Prostate gland (tissue), 2 donors: Measurements from ENCODE around the gene UQCRC2. TPM values are rescaled to one million over a fixed set of nuclear protein-coding genes. Genes with fewer than 3 reads are reported as not detected.
"Not testable (repeated sequence)": the region's sequence is repeated elsewhere in the genome, so short reads cannot be mapped to it uniquely, and the experiment has no call there.

Experiments used
- DNase-seq: peaks from one replicate; pipeline ENCODE4 v3.0.0-alpha.2; 2019; ENCODE audit warnings: low spot score
- H3K27ac ChIP-seq, 2 donors: fragments of 200-600 bp; sonication (generic); 2 replicates each; pipeline ENCODE4 v1.5.1; 2017 to 2019
- H3K27me3 ChIP-seq: fragments of 200-600 bp; sonication (generic); replicated peaks from 2 replicates; pipeline ENCODE4 v1.5.1; 2019; ENCODE audit not compliant: insufficient read depth
- H3K36me3 ChIP-seq, 2 donors: fragments of 200-600 bp; sonication (generic); 1 replicate in 1 of 2; 2 replicates in 1 of 2; pipeline versions ENCODE4 v1.5.1 to v1.8.1; 2017 to 2019
- H3K4me1 ChIP-seq: fragments of 200-600 bp; sonication (generic); replicated peaks from 2 replicates; pipeline ENCODE4 v1.5.1; 2019
- H3K4me3 ChIP-seq, 2 donors: fragments of 200-600 bp; sonication (generic); 2 replicates each; pipeline ENCODE4 v1.5.1; 2017 to 2019
- H3K9me3 ChIP-seq: fragments of 200-600 bp; sonication (generic); 2 replicates; pipeline ENCODE4 v1.5.1; 2017
- POLR2A ChIP-seq: fragments of 450-650 bp; IDR thresholded peaks from one replicate; pipeline ENCODE4 v1.6.1; 2016; ENCODE audit warnings: antibody characterized with exemption, mild to moderate bottlenecking
- POLR2AphosphoS5 ChIP-seq: sonication (generic); formaldehyde crosslinking; IDR thresholded peaks from one replicate; pipeline ENCODE4 v1.6.1; 2017; ENCODE audit warnings: antibody characterized with exemption
- WGBS: methylation state at CpG from one replicate; pipeline ENCODE4 v1.1.5; 2018; 5-methylcytosine and 5-hydroxymethylcytosine counted together
- intact Hi-C: fragments of 100-400 bp; cut with DNase I; formaldehyde crosslinking; loops from one replicate; pipeline ENCODE4 v1.14.2; 2022
- total RNA-seq, 2 donors: library from RNA; depleted of rRNA; stranded (reverse); fragments of >200 nt; gene quantifications; one replicate each; pipeline ENCODE4 v1.1.0, GENCODE V29; 2016
- TF ChIP-seq, protein P1 (sequence below), 4 experiments: fragments of 200-600 bp in 2 of 4; fragments of 450-650 bp in 2 of 4; sonication (generic) in 2 of 4; IDR thresholded peaks; 1 replicate in 3 of 4; 2 replicates in 1 of 4; pipeline ENCODE4 v1.5.1; 2016 to 2019; ENCODE audit warnings: antibody characterized with exemption in 4 of 4, mild to moderate bottlenecking in 2 of 4, moderate library complexity in 2 of 4

The UQCRC2 gene
- total RNA-seq, 2 donors from 2014 or later: 123 to 138 TPM

GRCh38 chr16:21996923-21997696, 43.9 kb downstream of the UQCRC2 start:
- Histone ChIP-seq H3K4me1 (no peaks in the 10 kb centered on the region), H3K9me3 (no peaks in the 10 kb centered on the region), H3K27me3 (no peaks in the 10 kb centered on the region), H3K4me3 (no peak overlapping the region), H3K27ac (no peak overlapping the region), H3K36me3 (no peaks in the 10 kb centered on the region)
- no peak for DNase-seq
- 85% methylated on average over 9 of the region's 9 CpGs for WGBS
- intact Hi-C loops: loop anchor here (5.0 kb wide), 1 partner anchor 100 kb away; no protein-coding TSS in a partner anchor
- TF ChIP-seq POLR2AphosphoS5: no peak
- no peak for TF ChIP-seq POLR2A
- TF ChIP-seq, protein P1, sequence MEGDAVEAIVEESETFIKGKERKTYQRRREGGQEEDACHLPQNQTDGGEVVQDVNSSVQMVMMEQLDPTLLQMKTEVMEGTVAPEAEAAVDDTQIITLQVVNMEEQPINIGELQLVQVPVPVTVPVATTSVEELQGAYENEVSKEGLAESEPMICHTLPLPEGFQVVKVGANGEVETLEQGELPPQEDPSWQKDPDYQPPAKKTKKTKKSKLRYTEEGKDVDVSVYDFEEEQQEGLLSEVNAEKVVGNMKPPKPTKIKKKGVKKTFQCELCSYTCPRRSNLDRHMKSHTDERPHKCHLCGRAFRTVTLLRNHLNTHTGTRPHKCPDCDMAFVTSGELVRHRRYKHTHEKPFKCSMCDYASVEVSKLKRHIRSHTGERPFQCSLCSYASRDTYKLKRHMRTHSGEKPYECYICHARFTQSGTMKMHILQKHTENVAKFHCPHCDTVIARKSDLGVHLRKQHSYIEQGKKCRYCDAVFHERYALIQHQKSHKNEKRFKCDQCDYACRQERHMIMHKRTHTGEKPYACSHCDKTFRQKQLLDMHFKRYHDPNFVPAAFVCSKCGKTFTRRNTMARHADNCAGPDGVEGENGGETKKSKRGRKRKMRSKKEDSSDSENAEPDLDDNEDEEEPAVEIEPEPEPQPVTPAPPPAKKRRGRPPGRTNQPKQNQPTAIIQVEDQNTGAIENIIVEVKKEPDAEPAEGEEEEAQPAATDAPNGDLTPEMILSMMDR (IDR thresholded peaks at IDR 0.05): no peak

DNA sequence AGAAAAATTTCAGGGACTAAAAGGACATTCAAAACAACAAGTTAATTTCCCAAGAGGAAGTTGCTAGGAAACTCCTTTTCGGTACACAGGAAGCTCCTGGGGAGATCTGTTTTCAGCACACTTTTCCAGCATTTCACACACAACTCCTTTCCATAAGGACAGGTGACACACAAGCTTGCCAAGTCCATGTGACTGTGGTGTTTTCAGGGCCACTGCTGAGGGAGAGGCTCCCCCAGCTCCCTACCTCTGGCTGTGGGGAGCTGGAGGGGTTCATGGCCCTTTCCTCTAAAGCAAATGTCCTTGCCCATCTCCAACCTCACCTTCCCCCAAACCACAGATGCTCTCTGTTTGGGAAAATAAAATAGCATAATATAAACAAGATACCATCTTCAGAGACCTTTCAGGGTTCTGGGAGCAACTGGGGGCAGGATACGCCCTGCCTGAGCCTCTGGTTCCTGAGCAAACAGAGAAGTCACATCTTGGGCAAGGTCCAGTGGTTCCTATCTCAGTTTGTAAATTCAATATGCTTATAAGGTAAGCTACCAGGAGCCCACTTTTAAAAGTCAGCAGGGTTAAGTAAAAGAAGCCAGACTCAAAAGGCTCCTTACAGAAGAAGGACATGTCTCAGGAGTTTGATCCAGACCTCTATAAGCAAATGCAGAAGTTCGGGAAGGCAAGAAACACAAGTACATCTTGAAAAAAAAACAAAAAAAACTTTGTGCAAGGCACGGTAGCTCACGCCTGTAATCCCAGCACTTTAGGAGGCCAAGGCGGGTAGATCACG, 44.7 kb downstream of the UQCRC2 start:
- Histone ChIP-seq H3K4me1 (no peaks in the 10 kb centered on the region), H3K36me3 (no peaks in the 10 kb centered on the region), H3K9me3 (no peaks in the 10 kb centered on the region), H3K4me3 (no peak overlapping the region), H3K27me3 (no peaks in the 10 kb centered on the region), H3K27ac (no peak overlapping the region)
- DNase-seq: no peak
- intact Hi-C loops: loop anchor here (5.0 kb wide), 1 partner anchor 99 kb away; no protein-coding TSS in a partner anchor
- WGBS: 88% methylated on average over 7 of the region's 7 CpGs
- TF ChIP-seq, protein P1 (IDR thresholded peaks at IDR 0.05): no peak
- TF ChIP-seq POLR2AphosphoS5: no peak
- TF ChIP-seq POLR2A: no peak

- H3K36me3 ChIP-seq: no peaks in the 10 kb centered on the region
- WGBS: 71% methylated on average over 1 of the region's 1 CpG
- H3K9me3 ChIP-seq: no peaks in the 10 kb centered on the region
- DNase-seq: no peak
- no peaks in the 10 kb centered on the region for H3K4me1 ChIP-seq
- no peak for TF ChIP-seq POLR2A
- TF ChIP-seq, protein P1 (IDR thresholded peaks at IDR 0.05): no peak
- no peak for TF ChIP-seq POLR2AphosphoS5
- no peak overlapping the region for H3K4me3 ChIP-seq
- no peak overlapping the region for H3K27ac ChIP-seq
- intact Hi-C loops: loop anchor here (1.0 kb wide), 1 partner anchor 77 kb away; no protein-coding TSS in a partner anchor
- no peaks in the 10 kb centered on the region for H3K27me3 ChIP-seq
Observed at GRCh38 chr16:22001591-22001990, 48.4 kb downstream of the UQCRC2 start.

DNA sequence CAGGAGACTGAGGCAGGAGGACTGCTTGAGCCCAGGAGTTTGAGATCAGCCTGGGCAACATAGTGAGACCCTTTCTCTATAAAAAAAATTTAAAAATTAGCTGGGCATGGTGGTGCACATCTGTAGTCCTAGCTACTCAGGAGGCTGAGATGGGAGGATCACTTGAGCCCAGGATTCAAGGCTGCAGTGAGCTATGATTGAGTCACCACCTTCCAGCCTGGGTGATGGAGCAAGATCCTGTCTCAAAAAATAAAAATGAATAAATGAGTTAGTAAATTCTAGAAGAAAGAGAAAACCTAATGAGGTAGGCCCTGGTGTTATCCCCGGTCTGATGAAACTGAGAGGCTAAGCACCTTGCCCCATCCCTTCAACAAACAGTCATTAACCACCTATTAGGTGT, 48.9 kb downstream of the UQCRC2 start:
- intact Hi-C loops: not testable (repeated sequence)

GRCh38 chr16:22003195-22003594, 50.0 kb downstream of the UQCRC2 start:
- no peaks in the 10 kb centered on the region for H3K27me3 ChIP-seq
- 95% methylated on average over 4 of the region's 4 CpGs for WGBS
- no peaks in the 10 kb centered on the region for H3K36me3 ChIP-seq
- TF ChIP-seq, protein P1 (IDR thresholded peaks at IDR 0.05): no peak
- TF ChIP-seq POLR2A: no peak
- no peak for TF ChIP-seq POLR2AphosphoS5
- H3K27ac ChIP-seq: no peak overlapping the region
- no peak for DNase-seq
- H3K4me1 ChIP-seq: no peaks in the 10 kb centered on the region
- intact Hi-C loops: no loop called here
- no peaks in the 10 kb centered on the region for H3K9me3 ChIP-seq
- no peak overlapping the region for H3K4me3 ChIP-seq

More for the DNA sequence above, 48.9 kb downstream of the UQCRC2 start:
- H3K4me3 ChIP-seq, DNase-seq, H3K27me3 ChIP-seq, H3K9me3 ChIP-seq, H3K27ac ChIP-seq, H3K36me3 ChIP-seq, H3K4me1 ChIP-seq: not testable (repeated sequence)
- 90% methylated on average over 1 of the region's 1 CpG for WGBS
